ENCODE data around the gene SEPTIN7.

GRCh38 chr7:35848725-35849124 is 47.9 kb downstream of the SEPTIN7 start:
- TF ChIP-seq CTCF (IDR thresholded peaks at IDR 0.05) (no peak), ZFX (IDR thresholded peaks at IDR 0.05; ENCODE audit: borderline replicate concordance) (no peak)
